T-helper 2 cell (primary cell): ENCODE measurements around the gene BRAF.
"Not testable (repeated sequence)": the region's sequence is repeated elsewhere in the genome, so short reads cannot be mapped to it uniquely, and the experiment has no call there.

ENCODE experiments used
- DNase-seq, 5 experiments: peaks; one replicate each; pipeline versions ENCODE4 v3.0.0 to v3.0.0-alpha.2; 2012 to 2022

Gene BRAF

DNA sequence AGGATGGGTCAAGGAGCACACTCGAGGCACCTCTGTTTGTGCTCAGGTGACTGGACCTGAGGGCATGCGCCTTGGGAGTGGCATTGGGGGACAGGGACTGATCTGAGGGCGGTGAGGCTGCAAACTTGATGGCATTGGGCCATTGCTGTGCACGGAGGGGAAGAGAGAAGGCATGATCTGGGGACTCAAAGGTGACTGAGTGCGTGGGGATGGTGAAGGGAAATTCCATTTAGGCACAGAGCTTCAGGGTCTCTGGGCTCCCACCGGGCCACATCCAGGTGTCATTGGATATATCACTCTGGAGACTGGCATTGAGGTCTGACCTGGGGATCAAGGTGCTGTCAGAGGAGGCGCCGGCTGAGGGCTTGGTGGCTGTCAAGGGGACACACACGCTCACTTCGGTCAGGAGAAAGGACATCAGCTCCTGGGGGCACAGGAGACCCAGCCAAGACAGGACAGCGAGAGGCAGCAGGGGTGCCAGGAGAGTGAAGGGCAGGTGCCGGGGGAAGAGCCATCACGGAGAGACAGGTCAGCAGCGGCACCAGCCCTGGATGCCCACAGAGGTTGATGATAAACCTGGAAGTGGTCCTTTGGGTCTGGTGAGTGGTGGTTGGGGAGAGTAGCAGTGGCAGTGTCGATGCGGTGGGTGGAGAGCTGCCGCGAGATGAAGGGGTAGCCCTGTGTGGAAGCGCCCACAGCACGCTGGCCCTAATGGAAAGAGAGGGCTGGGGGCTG lies 246.5 kb downstream of the BRAF start:
- DNase-seq: no peak

DNA sequence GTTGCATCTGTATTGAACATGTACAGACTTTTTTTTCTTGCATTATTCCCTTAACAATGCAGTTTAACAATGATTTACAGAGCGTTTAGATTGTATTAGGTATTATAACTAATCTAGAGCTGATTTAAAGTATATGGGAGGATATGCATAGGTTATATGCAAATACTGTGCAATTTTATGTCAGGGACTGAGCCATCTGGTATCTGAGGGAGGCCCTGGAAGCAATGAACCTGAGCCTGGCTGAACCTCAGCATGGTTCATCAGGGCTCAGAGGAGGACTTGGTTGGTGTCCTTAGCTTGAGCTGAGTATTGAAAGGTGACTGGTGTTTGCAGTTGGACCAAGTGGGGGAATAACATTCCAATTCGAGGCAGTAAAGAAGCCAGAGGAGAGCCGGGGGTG lies 247.2 kb downstream of the BRAF start:
- DNase-seq: no peak

DNA sequence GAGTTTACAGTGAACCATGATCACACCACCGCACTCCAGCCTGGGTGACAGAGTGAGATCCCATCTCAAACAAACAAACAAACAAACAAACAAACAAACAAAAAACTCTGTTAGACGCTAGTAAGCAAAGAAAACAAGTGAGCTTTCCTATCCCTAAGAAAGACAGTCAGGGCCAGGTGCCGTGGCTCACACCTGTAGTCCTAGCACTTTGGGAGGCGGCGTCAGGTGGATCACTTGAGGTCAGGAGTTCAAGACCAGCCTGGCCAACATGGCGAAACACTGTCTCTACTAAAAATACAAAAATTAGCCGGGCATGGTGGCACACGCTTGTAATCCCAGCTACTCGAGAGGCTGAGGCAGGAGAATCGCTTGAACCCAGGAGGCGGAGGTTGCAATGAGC lies 247.8 kb downstream of the BRAF start:
- not testable (repeated sequence) for DNase-seq

DNA sequence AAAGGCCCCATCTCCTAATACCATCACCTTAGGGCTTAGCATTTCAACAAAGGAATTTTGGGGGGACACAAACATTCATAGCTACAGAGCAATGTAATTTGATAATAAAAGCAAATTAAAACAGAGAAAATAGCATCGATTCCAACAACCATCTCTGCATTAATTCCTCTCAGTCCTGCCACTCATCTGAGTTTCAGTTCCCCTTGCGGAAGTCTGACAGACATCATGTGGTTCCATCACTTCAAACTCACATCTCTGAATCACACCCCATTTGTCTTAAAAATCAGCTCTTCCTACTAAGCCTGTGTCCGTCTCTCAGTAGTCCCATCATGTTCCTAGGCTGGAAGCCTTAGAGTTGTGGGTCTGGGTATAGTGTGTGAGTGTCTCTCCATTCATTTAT lies 248.4 kb downstream of the BRAF start:
- no peak for DNase-seq

DNA sequence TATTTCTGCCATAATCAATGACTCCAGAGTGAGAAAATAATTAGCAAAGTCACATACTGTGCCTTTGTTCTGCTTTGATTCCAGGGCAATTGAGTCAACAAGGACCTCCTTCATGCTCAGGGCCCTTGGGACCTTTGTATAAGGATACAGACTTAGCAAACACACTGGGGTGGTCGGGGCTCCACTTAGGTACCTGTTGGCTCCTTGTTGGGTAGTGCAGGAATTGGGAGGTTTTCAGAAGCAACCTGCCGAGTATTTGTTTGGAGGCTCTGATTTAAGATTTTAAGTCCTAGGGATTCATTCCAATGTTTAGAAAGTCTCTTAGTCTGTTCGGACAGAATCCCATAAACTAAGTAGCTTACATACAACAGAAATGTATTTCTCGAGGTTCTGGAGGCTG lies 249.0 kb downstream of the BRAF start:
- no peak for DNase-seq

DNA sequence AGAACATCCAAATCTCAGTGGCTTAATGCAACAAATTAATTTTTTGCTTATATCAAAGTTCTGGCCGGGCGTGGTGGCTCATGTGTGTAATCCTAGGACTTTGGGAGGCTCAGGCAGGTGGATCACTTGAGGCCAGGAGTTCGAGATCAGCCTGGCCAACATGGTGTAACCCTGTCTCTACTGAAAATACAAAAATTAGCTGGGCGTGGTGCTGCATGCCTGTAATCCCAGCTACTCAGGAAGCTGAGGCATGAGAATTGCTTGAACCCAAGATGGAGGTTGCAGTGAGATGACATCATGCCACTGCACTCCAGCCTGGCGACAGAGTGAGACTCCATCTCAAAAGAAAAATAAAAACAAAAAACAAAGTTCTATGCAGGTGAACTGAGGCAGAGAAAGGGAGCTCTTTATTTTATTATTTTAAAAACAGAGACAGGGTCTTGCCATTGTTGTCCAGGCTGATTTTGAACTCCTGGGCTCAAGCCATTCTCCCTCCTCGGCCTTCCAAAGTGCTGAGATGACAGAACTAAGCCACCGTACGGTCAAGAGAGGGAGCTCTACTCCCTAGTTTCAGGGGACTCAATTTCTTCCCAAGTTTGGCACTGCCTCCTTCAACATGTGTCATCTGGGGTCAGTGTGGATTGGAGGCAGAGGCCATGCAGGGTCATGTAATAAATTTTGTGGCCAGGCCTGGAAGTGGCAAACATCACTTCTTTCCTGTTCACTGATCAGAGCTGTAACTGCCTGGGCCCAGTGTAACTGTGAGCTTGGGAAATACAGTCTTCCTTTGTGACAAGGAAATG lies 249.6 kb downstream of the BRAF start:
- DNase-seq: no peak

DNA sequence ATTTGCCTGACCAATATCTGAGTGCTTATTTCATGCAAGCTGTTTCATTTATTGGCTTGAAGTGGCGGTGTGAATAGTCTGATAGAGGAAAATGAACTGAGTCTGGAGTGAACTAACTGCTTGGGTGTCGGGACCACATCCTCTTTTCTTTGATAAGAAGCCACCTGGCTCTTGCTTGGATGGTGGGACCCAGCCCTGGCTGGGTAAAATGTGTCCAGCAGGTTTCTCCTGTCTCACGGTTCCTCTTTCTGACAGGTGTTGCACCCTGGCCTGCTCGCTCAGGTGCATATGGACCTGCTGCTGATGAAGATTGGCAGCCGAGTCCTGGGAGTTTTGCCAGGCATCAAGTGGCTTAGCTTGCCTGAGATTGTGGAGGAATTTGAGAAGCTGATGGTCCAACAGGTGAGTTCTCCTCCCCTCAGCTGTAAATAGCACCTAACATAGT lies 250.4 kb downstream of the BRAF start:
- DNase-seq: no peak

DNA sequence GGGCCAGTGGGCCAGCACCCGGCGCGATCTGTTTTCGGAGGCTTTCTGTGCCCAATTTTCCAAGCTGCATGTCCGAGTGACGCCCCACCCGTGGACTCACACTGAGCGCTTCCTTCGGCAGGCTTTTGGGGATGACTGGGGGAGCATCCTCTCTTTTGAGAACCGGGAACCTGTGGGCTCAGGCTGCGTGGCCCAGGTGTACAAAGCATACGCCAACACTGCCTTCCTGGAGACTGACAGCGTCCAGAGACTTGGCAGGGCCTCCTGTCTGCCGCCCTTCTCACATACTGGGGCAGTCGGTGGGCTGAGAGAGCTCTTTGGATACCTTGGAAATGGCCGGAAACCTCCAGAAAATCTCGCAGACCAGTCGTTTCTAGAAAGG lies 251.0 kb downstream of the BRAF start:
- DNase-seq: no peak

DNA sequence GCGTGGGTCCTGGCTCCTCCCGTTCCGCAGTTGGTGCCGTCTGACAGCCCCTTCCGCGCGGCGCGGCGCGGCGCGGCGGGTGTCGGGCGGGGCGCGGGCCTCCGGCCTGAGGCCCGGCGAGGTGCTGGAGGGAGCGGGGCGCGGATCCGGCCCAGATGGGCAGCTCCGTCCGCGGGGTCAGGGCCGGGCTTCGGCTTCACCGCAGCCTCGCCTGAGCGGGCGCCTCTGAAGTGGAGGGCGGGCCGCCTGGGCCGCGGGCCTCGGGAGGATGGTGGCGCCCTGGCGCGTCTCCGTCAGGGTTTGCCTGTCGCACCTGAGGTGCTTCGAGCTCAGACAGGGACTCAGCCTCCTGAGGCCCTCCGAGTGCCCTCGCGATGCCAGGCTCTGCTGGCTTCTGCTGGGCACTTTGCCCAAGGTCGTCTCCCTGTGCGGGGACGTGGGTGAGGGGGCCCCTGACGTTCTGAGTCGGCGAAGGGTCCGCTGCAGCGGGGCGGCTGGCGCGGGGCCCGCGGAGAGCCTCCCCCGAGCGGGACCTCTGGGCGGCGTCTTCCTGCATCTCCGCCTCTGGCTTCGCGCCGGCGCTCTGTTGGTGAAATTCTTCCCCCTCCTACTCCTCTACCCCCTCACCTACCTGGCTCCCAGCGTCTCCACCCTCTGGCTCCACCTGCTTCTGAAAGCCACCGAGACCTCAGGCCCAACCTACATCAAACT lies 251.5 kb downstream of the BRAF start:
- DNase-seq: peak; percentile 27 to 73 (median 51)

DNA sequence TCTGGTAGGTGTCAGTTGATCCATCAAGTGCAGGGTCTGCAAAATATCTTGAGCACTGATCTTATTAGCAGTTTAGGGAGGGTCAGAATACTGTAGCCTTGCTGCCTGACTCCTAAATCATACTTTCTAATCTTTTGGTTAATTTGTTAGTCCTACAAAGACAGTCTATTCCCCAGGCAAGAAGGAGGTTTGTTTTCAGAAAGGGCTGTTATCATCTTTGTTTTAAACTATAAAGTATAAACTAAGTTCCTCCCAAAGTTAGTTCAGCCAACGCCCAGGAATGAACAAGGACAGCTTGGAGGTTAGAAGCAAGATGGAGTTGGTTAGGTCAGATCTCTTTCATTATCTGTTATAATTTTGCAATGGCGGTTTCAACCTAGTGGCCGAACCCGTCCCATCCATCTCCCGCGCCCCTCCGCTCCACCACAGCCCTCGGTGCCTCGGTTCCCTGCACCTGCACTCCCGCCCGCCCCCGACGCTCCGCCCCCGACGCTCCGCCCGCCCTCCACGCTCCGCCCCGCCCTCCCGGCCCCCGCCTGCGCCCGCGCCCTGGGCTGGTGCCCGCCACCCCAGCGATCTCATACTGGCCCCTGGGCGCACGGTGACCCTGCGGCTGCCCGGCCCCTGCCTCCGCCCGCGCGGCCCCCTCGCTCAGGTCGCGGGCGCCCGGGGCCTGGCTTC lies 252.2 kb downstream of the BRAF start, which contains the start of gene ADCK2:
Gene ADCK2, plus strand, starts transcription at position 564 of the 681 bp plus-strand sequence. CDS start 386 bp downstream, outside the sequence.
- peak; percentile 39 to 70 (median 45) for DNase-seq

DNA sequence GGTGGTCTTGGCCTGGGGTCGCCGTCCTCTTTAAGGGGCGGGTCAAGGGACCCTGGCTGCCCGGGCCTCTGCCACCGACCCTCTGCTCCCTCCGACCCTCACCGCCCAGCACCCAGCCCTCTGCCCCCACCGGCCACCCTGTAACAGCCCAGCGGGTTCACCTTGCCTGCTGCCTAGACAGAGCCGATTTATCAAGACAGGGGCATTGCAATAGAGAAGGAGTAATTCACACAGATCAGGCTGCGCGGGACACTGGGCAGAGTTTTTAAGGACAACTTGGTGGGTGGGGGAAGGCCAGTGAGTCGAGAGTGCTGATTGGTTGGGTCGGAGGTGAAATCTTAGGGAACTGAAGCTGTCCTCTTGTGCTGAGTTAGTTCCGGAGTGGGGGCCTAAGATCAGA lies 252.8 kb downstream of the BRAF start:
- no peak for DNase-seq

DNA sequence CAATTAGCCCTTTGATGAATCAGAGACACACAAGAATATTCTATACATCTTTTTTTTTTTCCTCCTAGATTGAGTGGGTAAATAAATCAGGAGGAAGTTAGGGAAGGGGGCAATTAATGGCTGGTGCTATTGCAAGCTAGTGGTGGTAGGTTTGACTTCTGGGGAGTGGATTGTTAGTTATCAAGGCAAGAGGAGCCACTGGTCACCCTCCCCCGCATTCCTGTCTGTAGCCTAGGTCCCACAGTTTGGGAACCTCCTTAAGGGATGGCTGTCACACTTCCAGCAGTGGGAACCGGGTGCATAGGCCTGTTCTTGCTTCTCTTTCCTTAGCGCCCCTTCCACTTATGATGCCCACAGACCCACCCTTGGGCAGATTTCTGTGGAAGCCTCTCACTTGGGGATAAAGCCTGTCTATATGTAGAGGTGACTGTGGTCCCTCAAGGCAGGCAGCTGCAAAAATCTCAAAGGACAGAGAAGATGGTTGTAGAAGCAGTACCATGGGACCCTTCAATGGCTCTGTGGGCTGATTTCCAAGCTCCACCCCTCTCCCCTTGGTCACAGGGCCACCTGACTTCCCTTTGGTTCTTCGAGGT lies 254.3 kb downstream of the BRAF start:
- DNase-seq: no peak

DNA sequence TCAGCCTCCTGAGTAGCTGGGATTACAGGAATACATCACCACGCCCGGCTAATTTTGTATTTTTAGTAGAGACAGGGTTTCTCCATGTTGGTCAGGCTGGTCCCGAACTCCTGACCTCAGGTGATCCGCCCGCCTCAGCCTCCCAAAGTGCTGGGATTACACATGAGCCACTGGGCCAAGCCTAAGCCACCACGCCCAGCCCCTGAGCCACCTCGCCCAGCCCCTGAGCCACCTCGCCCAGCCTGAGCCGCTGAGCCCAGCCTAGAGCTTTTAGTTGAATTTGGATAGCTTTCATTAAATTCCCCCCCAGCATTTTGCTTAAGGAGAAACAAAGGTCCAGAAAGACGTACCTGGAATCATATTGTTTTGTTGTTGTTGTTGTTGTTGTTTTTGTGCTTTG lies 254.9 kb downstream of the BRAF start:
- DNase-seq: not testable (repeated sequence)

DNA sequence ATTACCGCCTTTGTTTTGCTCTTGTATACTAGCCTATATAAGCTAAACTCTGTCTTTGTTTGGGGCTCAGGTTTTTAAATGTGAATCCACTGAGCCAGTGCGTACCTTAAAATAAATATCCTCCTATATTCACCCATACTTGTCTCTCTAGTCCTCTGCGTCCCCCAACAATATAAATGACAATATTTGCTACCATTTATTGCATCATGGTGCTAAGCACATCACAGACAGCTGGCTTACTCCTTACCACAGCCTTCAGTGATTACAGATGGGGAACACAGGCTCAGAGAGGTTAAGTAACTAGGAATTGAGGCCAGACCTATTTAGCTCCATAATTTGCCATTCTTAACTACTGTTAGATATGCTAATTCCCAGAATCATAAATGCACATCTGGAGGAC lies 255.4 kb downstream of the BRAF start:
- no peak for DNase-seq
